ENCODE measurements around the gene PACSIN2. TPM values are rescaled to one million over a fixed set of nuclear protein-coding genes. Genes with fewer than 3 reads are reported as not detected.
"Not testable (repeated sequence)": the region's sequence is repeated elsewhere in the genome, so short reads cannot be mapped to it uniquely, and the experiment has no call there.

PACSIN2 gene
- total RNA-seq, 1 donor from 2014 or later: 63.0 TPM

DNA sequence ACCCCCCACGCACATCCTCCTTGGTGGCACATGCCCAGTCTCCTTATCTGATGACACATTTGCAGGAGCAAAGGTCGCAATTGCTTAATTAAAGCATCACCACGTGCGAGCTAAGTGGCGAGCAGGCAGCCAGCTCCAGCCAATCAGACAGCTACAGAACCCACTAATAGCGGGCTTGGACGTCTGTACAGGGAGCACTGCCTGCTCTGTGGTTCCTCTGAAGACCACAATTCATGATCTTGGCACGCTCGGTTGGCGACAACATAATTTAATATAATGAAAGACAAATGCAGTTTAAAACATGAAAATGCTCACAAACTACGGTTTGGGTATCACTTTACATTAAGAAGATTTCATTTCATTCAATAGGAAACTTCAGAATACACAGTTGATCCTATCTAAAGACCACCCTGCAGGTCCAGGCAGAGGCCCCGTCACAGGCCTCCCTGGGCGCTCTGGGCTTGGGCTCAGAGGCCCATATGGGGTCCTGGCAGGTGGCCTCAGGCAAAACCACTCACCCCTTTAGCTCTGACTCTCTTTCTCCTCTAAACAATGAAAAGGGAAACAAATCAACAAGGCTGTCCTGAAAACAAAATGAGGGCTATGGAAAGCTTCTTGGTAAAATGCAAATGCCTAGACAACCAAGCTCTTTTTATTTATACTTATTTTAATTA, 10.4 kb downstream of the PACSIN2 start:
- no peak overlapping the region for H3K4me3 ChIP-seq (ENCODE audit: low read depth, low read length)
- no peak for DNase-seq (ENCODE audit: low read depth)
- TF ChIP-seq CTCF (conservative IDR thresholded peaks at IDR 0.05; ENCODE audit: low read depth, low read length): no peak

- no peak for TF ChIP-seq CTCF (conservative IDR thresholded peaks at IDR 0.05; ENCODE audit: low read depth, low read length)
- no peak overlapping the region for H3K4me3 ChIP-seq (ENCODE audit: low read depth, low read length)
- DNase-seq (ENCODE audit: low read depth): no peak
Measured at GRCh38 chr22:43002202-43002586, 12.8 kb downstream of the PACSIN2 start.

GRCh38 chr22:43001271-43002201, 13.4 kb downstream of the PACSIN2 start:
- no peak overlapping the region for H3K4me3 ChIP-seq (ENCODE audit: low read depth, low read length)
- no peak for DNase-seq (ENCODE audit: low read depth)
- TF ChIP-seq CTCF (conservative IDR thresholded peaks at IDR 0.05; ENCODE audit: low read depth, low read length): no peak

- DNase-seq (ENCODE audit: low read depth): no peak
- no peak overlapping the region for H3K4me3 ChIP-seq (ENCODE audit: low read depth, low read length)
- no peak for TF ChIP-seq CTCF (conservative IDR thresholded peaks at IDR 0.05; ENCODE audit: low read depth, low read length)
Measured at GRCh38 chr22:43000441-43001175, 14.3 kb downstream of the PACSIN2 start.

DNA sequence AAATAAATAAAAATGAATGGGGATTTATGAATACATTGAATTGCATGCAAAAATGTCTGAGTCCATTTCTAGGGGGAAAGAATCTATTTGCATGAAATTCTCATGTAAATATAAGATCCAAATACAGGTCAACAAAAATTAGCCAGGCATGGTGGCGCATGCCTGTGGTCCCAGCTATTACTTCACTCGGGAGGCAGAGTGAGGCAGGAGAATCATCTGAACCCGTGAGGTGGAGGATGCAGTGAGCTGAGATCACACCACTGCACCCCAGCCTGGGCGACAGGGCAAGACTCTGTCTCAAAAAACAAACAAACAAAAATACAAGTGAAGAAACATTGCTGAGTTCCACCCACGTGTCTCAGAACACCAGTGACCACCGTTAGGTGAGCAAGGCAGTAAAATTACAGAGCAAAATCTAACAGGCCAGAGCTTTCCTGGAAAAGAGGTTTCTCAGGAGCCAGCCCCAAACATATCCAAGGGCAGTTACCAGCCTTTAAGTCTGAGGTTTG, 17.3 kb downstream of the PACSIN2 start:
- DNase-seq (ENCODE audit: low read depth): no peak
- no peak for TF ChIP-seq CTCF (conservative IDR thresholded peaks at IDR 0.05; ENCODE audit: low read depth, low read length)
- H3K4me3 ChIP-seq (ENCODE audit: low read depth, low read length): no peak overlapping the region

- H3K4me3 ChIP-seq (ENCODE audit: low read depth, low read length): no peak overlapping the region
- DNase-seq (ENCODE audit: low read depth): no peak
- no peak for TF ChIP-seq CTCF (conservative IDR thresholded peaks at IDR 0.05; ENCODE audit: low read depth, low read length)
Measured at GRCh38 chr22:42996646-42997365, 18.1 kb downstream of the PACSIN2 start.

- not testable (repeated sequence) for DNase-seq (ENCODE audit: low read depth); H3K4me3 ChIP-seq (ENCODE audit: low read depth, low read length)
Measured at GRCh38 chr22:42995654-42996053, 19.3 kb downstream of the PACSIN2 start.
